ENCODE results near the gene TRIOBP. TPM values are rescaled to one million over a fixed set of nuclear protein-coding genes. Genes with fewer than 3 reads are reported as not detected.

Gene TRIOBP, protein sequence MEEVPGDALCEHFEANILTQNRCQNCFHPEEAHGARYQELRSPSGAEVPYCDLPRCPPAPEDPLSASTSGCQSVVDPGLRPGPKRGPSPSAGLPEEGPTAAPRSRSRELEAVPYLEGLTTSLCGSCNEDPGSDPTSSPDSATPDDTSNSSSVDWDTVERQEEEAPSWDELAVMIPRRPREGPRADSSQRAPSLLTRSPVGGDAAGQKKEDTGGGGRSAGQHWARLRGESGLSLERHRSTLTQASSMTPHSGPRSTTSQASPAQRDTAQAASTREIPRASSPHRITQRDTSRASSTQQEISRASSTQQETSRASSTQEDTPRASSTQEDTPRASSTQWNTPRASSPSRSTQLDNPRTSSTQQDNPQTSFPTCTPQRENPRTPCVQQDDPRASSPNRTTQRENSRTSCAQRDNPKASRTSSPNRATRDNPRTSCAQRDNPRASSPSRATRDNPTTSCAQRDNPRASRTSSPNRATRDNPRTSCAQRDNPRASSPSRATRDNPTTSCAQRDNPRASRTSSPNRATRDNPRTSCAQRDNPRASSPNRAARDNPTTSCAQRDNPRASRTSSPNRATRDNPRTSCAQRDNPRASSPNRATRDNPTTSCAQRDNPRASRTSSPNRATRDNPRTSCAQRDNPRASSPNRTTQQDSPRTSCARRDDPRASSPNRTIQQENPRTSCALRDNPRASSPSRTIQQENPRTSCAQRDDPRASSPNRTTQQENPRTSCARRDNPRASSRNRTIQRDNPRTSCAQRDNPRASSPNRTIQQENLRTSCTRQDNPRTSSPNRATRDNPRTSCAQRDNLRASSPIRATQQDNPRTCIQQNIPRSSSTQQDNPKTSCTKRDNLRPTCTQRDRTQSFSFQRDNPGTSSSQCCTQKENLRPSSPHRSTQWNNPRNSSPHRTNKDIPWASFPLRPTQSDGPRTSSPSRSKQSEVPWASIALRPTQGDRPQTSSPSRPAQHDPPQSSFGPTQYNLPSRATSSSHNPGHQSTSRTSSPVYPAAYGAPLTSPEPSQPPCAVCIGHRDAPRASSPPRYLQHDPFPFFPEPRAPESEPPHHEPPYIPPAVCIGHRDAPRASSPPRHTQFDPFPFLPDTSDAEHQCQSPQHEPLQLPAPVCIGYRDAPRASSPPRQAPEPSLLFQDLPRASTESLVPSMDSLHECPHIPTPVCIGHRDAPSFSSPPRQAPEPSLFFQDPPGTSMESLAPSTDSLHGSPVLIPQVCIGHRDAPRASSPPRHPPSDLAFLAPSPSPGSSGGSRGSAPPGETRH (N-terminal part only)
- total RNA-seq = 103 and 105 TPM in 2 replicates
- long read RNA-seq, partial matches to known transcripts = 10 of 14 reads
- long read RNA-seq, other reads (novel, unspliced or antisense) = 3 of 14 reads

DNA sequence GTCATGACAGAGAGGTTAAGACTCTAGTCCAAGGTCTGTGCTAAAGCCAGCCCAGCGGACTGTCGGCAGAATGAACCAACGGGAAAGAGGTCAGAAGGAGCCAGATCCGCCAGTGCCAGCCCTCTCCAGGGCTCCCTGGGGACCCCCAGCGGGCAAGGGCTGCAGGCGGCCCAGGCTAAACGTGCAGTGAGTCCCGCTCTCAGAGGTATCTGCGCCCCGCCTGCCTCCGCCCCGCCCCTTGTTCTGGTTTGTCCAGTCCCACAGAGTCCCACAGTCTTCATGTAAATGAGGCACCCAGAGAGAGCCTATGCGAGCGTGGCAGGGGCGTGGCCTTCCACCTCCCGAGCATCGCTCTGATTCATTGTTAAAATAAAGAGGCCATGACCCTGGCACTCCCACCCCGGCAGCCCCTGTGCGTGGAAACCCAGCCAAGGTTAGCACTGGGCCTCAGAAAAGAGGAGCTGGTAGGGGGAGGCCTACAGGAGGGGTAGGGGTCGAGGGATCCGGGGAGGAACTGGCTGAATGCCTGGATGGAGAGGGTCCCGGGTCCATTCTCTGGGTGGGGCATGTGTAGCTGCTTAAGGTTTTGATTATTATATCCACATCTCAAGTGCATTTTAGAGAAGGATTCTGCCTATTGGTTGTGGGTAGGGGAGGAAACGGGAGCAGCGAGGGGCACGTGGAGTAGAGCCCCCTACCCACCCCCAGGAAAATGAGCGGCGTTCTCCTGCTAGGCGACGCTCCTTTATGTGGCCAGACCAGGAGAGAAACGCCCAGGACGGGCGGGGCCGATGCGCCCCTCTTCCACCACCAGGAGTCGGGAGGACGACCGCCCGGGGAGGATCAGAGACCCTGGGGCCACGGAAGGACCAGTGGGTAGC, at the start of gene TRIOBP:
TSS of gene TRIOBP (plus strand) at position 392 of the 881 bp plus-strand sequence. CDS start 4,318 bp downstream, outside the sequence.
- Mint-ChIP-seq H3K27me3 (ENCODE audit: unreplicated experiment) (no peaks in the 10 kb centered on the region), H3K4me3 (ENCODE audit: unreplicated experiment) (peak within 1 kb of the TSS; percentile 55)

DNA sequence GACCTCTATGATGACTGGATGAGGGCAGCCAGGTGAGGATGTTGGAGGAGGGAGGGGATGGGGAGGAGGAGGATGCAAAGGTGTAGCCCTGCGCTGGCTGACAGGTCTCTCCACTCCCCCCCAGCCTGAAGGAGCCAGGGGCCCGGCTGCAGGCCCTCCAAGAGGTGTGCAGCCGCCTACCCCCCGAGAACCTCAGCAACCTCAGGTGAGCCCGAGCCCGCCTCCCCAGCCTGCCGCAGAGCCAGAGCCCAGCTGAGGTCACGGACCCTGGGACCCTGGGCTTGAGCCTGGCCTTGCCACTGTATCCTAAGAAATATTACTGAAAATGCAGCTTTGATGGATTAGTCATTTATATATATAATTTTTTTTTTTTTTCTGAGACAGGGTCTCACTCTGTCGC, 49.5 kb upstream of the TRIOBP start:
- peaks cover 2% of the 10 kb centered on the region for H3K36me3 Mint-ChIP-seq (ENCODE audit: unreplicated experiment)
- H3K27me3 Mint-ChIP-seq (ENCODE audit: unreplicated experiment) = no peaks in the 10 kb centered on the region
- TF ChIP-seq, protein P1, sequence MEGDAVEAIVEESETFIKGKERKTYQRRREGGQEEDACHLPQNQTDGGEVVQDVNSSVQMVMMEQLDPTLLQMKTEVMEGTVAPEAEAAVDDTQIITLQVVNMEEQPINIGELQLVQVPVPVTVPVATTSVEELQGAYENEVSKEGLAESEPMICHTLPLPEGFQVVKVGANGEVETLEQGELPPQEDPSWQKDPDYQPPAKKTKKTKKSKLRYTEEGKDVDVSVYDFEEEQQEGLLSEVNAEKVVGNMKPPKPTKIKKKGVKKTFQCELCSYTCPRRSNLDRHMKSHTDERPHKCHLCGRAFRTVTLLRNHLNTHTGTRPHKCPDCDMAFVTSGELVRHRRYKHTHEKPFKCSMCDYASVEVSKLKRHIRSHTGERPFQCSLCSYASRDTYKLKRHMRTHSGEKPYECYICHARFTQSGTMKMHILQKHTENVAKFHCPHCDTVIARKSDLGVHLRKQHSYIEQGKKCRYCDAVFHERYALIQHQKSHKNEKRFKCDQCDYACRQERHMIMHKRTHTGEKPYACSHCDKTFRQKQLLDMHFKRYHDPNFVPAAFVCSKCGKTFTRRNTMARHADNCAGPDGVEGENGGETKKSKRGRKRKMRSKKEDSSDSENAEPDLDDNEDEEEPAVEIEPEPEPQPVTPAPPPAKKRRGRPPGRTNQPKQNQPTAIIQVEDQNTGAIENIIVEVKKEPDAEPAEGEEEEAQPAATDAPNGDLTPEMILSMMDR (IDR thresholded peaks at IDR 0.05) = no peak
- DNase-seq (ENCODE audit: extremely low spot score, unreplicated experiment) = no peak
- no peaks in the 10 kb centered on the region for H3K9me3 Mint-ChIP-seq (ENCODE audit: unreplicated experiment)
- H3K27ac Mint-ChIP-seq (ENCODE audit: unreplicated experiment) = no peak overlapping the region
- no peak overlapping the region for H3K4me3 Mint-ChIP-seq (ENCODE audit: unreplicated experiment)
- H3K4me1 Mint-ChIP-seq (ENCODE audit: unreplicated experiment) = peaks cover 3% of the 10 kb centered on the region

More for the DNA sequence above, at the start of gene TRIOBP:
- Mint-ChIP-seq H3K36me3 (ENCODE audit: unreplicated experiment) (peaks cover 12% of the 10 kb centered on the region), H3K4me1 (ENCODE audit: unreplicated experiment) (peaks cover 18% of the 10 kb centered on the region), H3K27ac (ENCODE audit: unreplicated experiment) (peak within 1 kb of the TSS; percentile 76), H3K9me3 (ENCODE audit: unreplicated experiment) (no peaks in the 10 kb centered on the region)
- peak; percentile 95 for DNase-seq (ENCODE audit: extremely low spot score, unreplicated experiment)
- TF ChIP-seq, protein P1 (IDR thresholded peaks at IDR 0.05) = peak; percentile 32

DNA sequence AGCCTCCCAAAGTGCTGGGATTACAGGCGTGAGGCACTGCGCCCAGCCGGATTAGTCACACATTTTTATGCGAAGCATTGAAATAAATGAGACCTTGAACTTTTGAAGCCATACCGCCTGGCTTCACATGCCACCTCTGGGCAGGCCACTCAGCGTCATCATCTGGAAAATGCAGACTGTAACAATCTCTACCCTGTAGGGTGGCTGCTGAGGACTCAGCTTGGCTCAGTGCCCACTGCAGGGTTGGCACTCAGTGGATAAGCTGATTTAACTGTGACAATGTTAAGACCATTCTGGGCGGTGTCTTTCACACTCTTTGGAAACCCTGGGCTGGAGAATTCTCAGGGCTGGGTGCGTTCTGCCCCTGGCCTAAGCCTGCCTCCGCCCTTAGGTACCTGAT, 48.9 kb upstream of the TRIOBP start:
- Mint-ChIP-seq H3K27ac (ENCODE audit: unreplicated experiment) (no peak overlapping the region), H3K4me1 (ENCODE audit: unreplicated experiment) (peaks cover 3% of the 10 kb centered on the region), H3K9me3 (ENCODE audit: unreplicated experiment) (no peaks in the 10 kb centered on the region), H3K27me3 (ENCODE audit: unreplicated experiment) (no peaks in the 10 kb centered on the region), H3K4me3 (ENCODE audit: unreplicated experiment) (no peak overlapping the region), H3K36me3 (ENCODE audit: unreplicated experiment) (peaks cover 2% of the 10 kb centered on the region)
- TF ChIP-seq, protein P1 (IDR thresholded peaks at IDR 0.05) = no peak
- DNase-seq (ENCODE audit: extremely low spot score, unreplicated experiment) = no peak

DNA sequence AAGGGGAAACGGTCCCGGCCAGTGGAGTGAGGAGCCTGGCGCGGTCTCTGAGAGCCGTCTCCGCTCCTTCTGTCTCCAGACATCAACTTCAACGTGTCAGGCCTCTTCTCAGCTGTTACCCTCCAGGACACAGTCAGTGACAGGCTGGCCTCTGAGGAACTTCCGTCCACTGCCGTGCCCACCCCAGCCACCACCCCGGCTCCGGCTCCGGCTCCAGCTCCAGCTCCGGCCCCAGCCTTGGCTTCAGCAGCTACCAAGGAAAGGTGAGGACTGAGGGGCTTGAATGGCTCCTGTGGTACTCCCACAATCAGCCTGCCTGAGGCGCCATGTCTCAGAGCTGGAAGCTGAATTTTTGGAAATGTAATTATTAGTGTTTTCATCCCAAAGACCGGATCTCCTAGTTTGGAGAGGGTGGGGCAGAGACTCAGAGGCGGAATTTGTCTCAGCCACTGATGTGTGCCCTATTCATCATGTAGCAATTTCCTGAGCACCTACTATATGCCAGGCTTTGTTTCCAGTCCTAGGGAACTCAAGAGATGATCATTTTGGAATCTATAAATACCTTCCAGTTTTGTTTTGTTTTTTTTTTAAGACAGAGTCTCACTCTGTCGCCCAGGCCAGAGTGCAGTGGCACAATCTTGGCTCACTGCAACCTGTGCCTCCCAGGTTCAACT, 46.2 kb upstream of the TRIOBP start:
- no peak for DNase-seq (ENCODE audit: extremely low spot score, unreplicated experiment)
- Mint-ChIP-seq H3K36me3 (ENCODE audit: unreplicated experiment) (peaks cover 4% of the 10 kb centered on the region), H3K4me1 (ENCODE audit: unreplicated experiment) (no peaks in the 10 kb centered on the region), H3K4me3 (ENCODE audit: unreplicated experiment) (no peak overlapping the region), H3K27me3 (ENCODE audit: unreplicated experiment) (no peaks in the 10 kb centered on the region), H3K9me3 (ENCODE audit: unreplicated experiment) (no peaks in the 10 kb centered on the region), H3K27ac (ENCODE audit: unreplicated experiment) (no peak overlapping the region)
- TF ChIP-seq, protein P1 (IDR thresholded peaks at IDR 0.05) = no peak
